NCI-H128 (cell line): ENCODE measurements around the gene CCRL2.
"Not testable (repeated sequence)": the region's sequence is repeated elsewhere in the genome, so short reads cannot be mapped to it uniquely, and the experiment has no call there.

Experiments used
- DNase-seq: peaks from one replicate; lab custom pipeline; 2025; ENCODE audit not compliant: unreplicated experiment; lab: John Stamatoyannopoulos, UW

The CCRL2 gene

GRCh38 chr3:46427916-46428833 lies 21.1 kb downstream of the CCRL2 start:
- no peak for DNase-seq

- no peak for DNase-seq
Measured at GRCh38 chr3:46429250-46429649, 22.2 kb downstream of the CCRL2 start.

- no peak for DNase-seq
Measured at GRCh38 chr3:46429671-46430070, 22.6 kb downstream of the CCRL2 start.

- DNase-seq, result not testable (repeated sequence)
Measured at GRCh38 chr3:46430879-46431278, 23.8 kb downstream of the CCRL2 start.

- not testable (repeated sequence) for DNase-seq
Measured at GRCh38 chr3:46431905-46432304, 24.8 kb downstream of the CCRL2 start.

- not testable (repeated sequence) for DNase-seq
Measured at GRCh38 chr3:46433118-46433517, 26.1 kb downstream of the CCRL2 start.

- DNase-seq, result no peak
Measured at GRCh38 chr3:46433841-46434240, 26.8 kb downstream of the CCRL2 start.

GRCh38 chr3:46435081-46435726 lies 28.1 kb downstream of the CCRL2 start:
- DNase-seq, result no peak

- no peak for DNase-seq
Measured at GRCh38 chr3:46438831-46439230, 31.8 kb downstream of the CCRL2 start.

GRCh38 chr3:46440531-46441294 lies 33.7 kb downstream of the CCRL2 start:
- DNase-seq, result no peak

- DNase-seq, result peak; percentile 14
Measured at GRCh38 chr3:46442576-46443530, 35.8 kb downstream of the CCRL2 start.

GRCh38 chr3:46447228-46447985 lies 40.3 kb downstream of the CCRL2 start:
- no peak for DNase-seq

GRCh38 chr3:46448721-46449120 lies 41.7 kb downstream of the CCRL2 start:
- DNase-seq, result no peak

GRCh38 chr3:46449755-46450552 lies 42.9 kb downstream of the CCRL2 start:
- DNase-seq, result no peak

GRCh38 chr3:46453526-46454208 lies 46.6 kb downstream of the CCRL2 start:
- no peak for DNase-seq

- no peak for DNase-seq
Measured at GRCh38 chr3:46454209-46454595, 47.1 kb downstream of the CCRL2 start.

GRCh38 chr3:46454606-46455005 lies 47.5 kb downstream of the CCRL2 start:
- no peak for DNase-seq
